HL-60 (cell line): Measurements from ENCODE around the gene DYNLL1.

Experiments
- GABPA ChIP-seq: IDR thresholded peaks from 2 replicates; pipeline ENCODE4 v1.6.1; 2012; ENCODE audit warnings: low read depth
- POLR2AphosphoS5 ChIP-seq: IDR thresholded peaks from 2 replicates; pipeline ENCODE4 v1.6.1; 2012; ENCODE audit warnings: low read depth
- SPI1 ChIP-seq: IDR thresholded peaks from 2 replicates; pipeline ENCODE4 v1.6.1; 2012; ENCODE audit warnings: low read depth, mild to moderate bottlenecking, borderline replicate concordance
- TF ChIP-seq, protein P1 (sequence below): IDR thresholded peaks from one replicate; pipeline ENCODE4 v1.5.1; 2011; ENCODE audit warnings: low read length, control low read depth, inconsistent platforms; ENCODE audit not compliant: insufficient read depth
- TF ChIP-seq, protein P2 (sequence below): IDR thresholded peaks from 2 replicates; pipeline ENCODE4 v1.6.1; 2012; ENCODE audit warnings: low read depth; ENCODE audit not compliant: insufficient replicate concordance

DNA sequence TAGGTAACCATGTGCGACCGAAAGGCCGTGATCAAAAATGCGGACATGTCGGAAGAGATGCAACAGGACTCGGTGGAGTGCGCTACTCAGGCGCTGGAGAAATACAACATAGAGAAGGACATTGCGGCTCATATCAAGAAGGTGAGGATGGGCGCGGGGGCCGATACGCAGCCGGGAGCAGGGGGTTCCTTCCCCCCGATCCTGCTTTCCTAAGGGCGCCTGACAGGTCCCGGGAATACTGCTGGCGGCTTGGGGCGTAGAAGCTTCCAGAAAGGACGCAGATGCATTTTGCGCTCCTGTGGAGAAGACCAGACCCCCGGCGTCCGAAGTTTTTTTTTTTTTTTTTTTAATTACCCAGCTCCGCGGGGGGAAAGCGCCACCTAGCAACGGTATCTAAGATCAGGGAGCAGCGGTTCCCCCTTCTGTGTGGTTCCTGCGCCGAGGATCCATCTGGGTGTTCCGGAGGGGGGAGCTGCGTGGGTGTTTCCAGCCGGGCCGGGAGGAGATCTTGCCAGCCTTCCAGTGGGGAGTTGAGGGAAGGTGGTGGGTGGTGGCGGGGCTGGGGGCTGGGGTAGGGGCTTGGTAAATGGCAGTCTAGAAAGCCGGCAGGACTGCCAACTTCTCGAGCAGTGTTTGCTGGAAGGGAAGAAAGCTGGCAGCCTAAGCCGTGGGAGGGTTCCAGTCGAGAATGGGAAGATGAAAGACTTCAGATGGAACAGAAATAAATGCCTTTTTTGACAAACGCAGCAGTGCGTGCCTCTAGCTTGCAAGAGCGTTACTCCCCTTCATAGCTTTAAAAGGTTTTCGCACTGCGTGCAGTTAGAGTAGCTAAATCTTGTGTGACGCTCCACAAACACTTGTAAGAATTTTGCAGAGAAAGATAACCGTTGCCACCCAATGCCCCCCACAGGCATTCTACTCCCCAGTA lies 764 bp downstream of the DYNLL1 start:
- TF ChIP-seq, protein P1, sequence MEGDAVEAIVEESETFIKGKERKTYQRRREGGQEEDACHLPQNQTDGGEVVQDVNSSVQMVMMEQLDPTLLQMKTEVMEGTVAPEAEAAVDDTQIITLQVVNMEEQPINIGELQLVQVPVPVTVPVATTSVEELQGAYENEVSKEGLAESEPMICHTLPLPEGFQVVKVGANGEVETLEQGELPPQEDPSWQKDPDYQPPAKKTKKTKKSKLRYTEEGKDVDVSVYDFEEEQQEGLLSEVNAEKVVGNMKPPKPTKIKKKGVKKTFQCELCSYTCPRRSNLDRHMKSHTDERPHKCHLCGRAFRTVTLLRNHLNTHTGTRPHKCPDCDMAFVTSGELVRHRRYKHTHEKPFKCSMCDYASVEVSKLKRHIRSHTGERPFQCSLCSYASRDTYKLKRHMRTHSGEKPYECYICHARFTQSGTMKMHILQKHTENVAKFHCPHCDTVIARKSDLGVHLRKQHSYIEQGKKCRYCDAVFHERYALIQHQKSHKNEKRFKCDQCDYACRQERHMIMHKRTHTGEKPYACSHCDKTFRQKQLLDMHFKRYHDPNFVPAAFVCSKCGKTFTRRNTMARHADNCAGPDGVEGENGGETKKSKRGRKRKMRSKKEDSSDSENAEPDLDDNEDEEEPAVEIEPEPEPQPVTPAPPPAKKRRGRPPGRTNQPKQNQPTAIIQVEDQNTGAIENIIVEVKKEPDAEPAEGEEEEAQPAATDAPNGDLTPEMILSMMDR, result no peak
- TF ChIP-seq POLR2AphosphoS5 (no peak), GABPA (no peak), SPI1 (no peak)
- TF ChIP-seq, protein P2, sequence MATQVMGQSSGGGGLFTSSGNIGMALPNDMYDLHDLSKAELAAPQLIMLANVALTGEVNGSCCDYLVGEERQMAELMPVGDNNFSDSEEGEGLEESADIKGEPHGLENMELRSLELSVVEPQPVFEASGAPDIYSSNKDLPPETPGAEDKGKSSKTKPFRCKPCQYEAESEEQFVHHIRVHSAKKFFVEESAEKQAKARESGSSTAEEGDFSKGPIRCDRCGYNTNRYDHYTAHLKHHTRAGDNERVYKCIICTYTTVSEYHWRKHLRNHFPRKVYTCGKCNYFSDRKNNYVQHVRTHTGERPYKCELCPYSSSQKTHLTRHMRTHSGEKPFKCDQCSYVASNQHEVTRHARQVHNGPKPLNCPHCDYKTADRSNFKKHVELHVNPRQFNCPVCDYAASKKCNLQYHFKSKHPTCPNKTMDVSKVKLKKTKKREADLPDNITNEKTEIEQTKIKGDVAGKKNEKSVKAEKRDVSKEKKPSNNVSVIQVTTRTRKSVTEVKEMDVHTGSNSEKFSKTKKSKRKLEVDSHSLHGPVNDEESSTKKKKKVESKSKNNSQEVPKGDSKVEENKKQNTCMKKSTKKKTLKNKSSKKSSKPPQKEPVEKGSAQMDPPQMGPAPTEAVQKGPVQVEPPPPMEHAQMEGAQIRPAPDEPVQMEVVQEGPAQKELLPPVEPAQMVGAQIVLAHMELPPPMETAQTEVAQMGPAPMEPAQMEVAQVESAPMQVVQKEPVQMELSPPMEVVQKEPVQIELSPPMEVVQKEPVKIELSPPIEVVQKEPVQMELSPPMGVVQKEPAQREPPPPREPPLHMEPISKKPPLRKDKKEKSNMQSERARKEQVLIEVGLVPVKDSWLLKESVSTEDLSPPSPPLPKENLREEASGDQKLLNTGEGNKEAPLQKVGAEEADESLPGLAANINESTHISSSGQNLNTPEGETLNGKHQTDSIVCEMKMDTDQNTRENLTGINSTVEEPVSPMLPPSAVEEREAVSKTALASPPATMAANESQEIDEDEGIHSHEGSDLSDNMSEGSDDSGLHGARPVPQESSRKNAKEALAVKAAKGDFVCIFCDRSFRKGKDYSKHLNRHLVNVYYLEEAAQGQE, result no peak
